GM20000 (cell line): ENCODE results near the gene STX10.

ENCODE experiments used
- DNase-seq: peaks from one replicate; pipeline ENCODE4 v3.0.0; 2012; ENCODE audit warnings: low spot score
- CTCF ChIP-seq: IDR thresholded peaks from 2 replicates; pipeline ENCODE4 v1.5.1; 2012; ENCODE audit warnings: mild to moderate bottlenecking, control low read depth; ENCODE audit errors: extremely low read depth, missing control alignments

STX10 gene

GRCh38 chr19:13130886-13131490, 19.2 kb downstream of the STX10 start:
- TF ChIP-seq CTCF: no peak
- DNase-seq: no peak

DNA sequence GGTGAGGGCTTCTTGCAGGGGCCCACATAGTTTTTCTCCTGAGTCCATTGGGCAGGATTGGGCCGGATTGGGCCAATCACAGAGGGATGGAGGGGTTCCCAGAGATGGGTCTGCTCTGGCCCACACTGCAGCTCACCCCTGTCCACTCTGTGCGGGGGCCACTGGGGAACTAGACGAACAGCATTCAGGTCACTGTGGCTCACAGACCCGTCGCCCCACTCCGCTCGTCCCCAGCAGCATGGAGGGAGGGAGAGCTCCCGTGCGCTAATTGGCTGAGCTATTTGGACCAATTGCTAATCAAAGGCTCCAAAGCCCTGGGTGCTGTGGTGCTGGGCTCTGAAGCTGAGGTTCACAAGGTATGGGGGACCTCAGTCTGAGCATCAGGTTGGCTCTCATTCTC, 20.8 kb downstream of the STX10 start:
- no peak for DNase-seq

DNA sequence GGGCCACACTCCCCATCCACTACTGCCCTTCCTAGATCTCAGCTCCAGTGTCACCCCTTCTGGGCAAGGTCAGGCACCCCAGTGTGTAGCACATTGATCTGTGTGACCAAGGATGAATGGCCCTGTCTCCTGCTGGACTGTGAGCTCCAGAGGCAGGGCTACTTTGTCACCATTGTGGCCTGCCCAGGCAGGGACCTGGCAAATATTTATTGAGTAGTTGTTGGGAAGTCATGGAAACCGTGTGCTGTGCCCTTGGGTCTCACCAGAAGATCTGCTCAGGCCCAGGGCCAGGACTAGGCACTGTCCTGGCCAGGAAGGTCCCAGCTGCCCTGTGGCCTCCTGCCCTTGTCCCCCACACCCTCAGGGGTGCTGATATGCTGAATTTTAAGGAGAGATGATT, 21.6 kb downstream of the STX10 start:
- DNase-seq: no peak
- no peak for TF ChIP-seq CTCF

More for the DNA sequence above, 20.8 kb downstream of the STX10 start:
- TF ChIP-seq CTCF: no peak

- DNase-seq: no peak
- no peak for TF ChIP-seq CTCF
Observed at GRCh38 chr19:13127811-13128575, 22.2 kb downstream of the STX10 start.

GRCh38 chr19:13127051-13127450, 23.1 kb downstream of the STX10 start:
- TF ChIP-seq CTCF: no peak
- DNase-seq: no peak

- no peak for TF ChIP-seq CTCF
- DNase-seq: no peak
Observed at GRCh38 chr19:13122980-13123957, 26.9 kb downstream of the STX10 start.

GRCh38 chr19:13122275-13122878, 27.8 kb downstream of the STX10 start:
- TF ChIP-seq CTCF: no peak
- DNase-seq: no peak
